Head of caudate nucleus (tissue), 42 donors: ENCODE measurements around the gene CSTPP1.
"Not testable (repeated sequence)": the region's sequence is repeated elsewhere in the genome, so short reads cannot be mapped to it uniquely, and the experiment has no call there.

ENCODE experiments used
- DNase-seq, 42 donors: peaks; one replicate each; pipeline versions ENCODE4 v3.0.0 to v3.0.0-alpha.2; 2020 to 2021; ENCODE audit warnings: mixed read lengths in 7 of 42
- intact Hi-C: fragments of 100-400 bp; cut with DNase I; formaldehyde crosslinking; loops from one replicate; pipeline ENCODE4 v1.15.0; 2022

The CSTPP1 gene

GRCh38 chr11:47108214-47108613, 171.7 kb downstream of the CSTPP1 start:
- intact Hi-C loops, result no loop called here
- DNase-seq, result no peak

GRCh38 chr11:47109051-47109726, 172.6 kb downstream of the CSTPP1 start:
- intact Hi-C loops, result no loop called here
- peak in 19 of 42 donors; percentile 5 to 64 (median 28) for DNase-seq

GRCh38 chr11:47109727-47110246, 173.2 kb downstream of the CSTPP1 start:
- intact Hi-C loops, result no loop called here
- no peak for DNase-seq

- no peak for DNase-seq
- intact Hi-C loops, result no loop called here
Measured at GRCh38 chr11:47111318-47111804, 174.8 kb downstream of the CSTPP1 start.

- intact Hi-C loops, DNase-seq: not testable (repeated sequence)
Measured at GRCh38 chr11:47112941-47113340, 176.4 kb downstream of the CSTPP1 start.

GRCh38 chr11:47118958-47119688, 182.6 kb downstream of the CSTPP1 start:
- DNase-seq, result peak; percentile 61 to 96 (median 85)
- intact Hi-C loops, result not testable (repeated sequence)

GRCh38 chr11:47121056-47121455, 184.5 kb downstream of the CSTPP1 start:
- DNase-seq, result no peak
- intact Hi-C loops, result no loop called here

- DNase-seq, result no peak
- intact Hi-C loops, result no loop called here
Measured at GRCh38 chr11:47121731-47122130, 185.2 kb downstream of the CSTPP1 start.

- no peak for DNase-seq
- intact Hi-C loops, result no loop called here
Measured at GRCh38 chr11:47123094-47123493, 186.5 kb downstream of the CSTPP1 start.

GRCh38 chr11:47124675-47125074, 188.1 kb downstream of the CSTPP1 start:
- no peak for DNase-seq
- intact Hi-C loops, result no loop called here

GRCh38 chr11:47125083-47125482, 188.5 kb downstream of the CSTPP1 start:
- intact Hi-C loops, result no loop called here
- DNase-seq, result no peak

- DNase-seq, result peak in 7 of 42 donors; percentile 17 to 57 (median 34)
- intact Hi-C loops, result no loop called here
Measured at GRCh38 chr11:47127213-47127612, 190.7 kb downstream of the CSTPP1 start.

GRCh38 chr11:47130543-47130942, 194.0 kb downstream of the CSTPP1 start:
- DNase-seq, result no peak
- intact Hi-C loops, result no loop called here

- intact Hi-C loops, result no loop called here
- no peak for DNase-seq
Measured at GRCh38 chr11:47131136-47131535, 194.6 kb downstream of the CSTPP1 start.

GRCh38 chr11:47132490-47132889, 195.9 kb downstream of the CSTPP1 start:
- intact Hi-C loops, result no loop called here
- no peak for DNase-seq

GRCh38 chr11:47132981-47133380, 196.4 kb downstream of the CSTPP1 start:
- no peak for DNase-seq
- intact Hi-C loops, result no loop called here

- intact Hi-C loops, result no loop called here
- no peak for DNase-seq
Measured at GRCh38 chr11:47136327-47136726, 199.8 kb downstream of the CSTPP1 start.

GRCh38 chr11:47136921-47137320, 200.4 kb downstream of the CSTPP1 start:
- intact Hi-C loops, result no loop called here
- DNase-seq, result no peak

- no peak for DNase-seq
- intact Hi-C loops, result no loop called here
Measured at GRCh38 chr11:47137476-47137875, 200.9 kb downstream of the CSTPP1 start.

GRCh38 chr11:47139878-47140277, 203.3 kb downstream of the CSTPP1 start:
- peak in 1 of 42 donors; percentile 34 for DNase-seq
- intact Hi-C loops, result no loop called here
